Stimulated activated CD4-positive, alpha-beta T cell treated with anti-CD3 and anti-CD28 coated beads, Interleukin-2, amount 100 ng/mL, for 24 hours (primary cell): ENCODE data around the gene KLHDC9.

Experiments used
- DNase-seq, 2 donors: peaks; one replicate each; pipeline ENCODE4 v3.0.0-alpha.2; 2020

Gene KLHDC9

DNA sequence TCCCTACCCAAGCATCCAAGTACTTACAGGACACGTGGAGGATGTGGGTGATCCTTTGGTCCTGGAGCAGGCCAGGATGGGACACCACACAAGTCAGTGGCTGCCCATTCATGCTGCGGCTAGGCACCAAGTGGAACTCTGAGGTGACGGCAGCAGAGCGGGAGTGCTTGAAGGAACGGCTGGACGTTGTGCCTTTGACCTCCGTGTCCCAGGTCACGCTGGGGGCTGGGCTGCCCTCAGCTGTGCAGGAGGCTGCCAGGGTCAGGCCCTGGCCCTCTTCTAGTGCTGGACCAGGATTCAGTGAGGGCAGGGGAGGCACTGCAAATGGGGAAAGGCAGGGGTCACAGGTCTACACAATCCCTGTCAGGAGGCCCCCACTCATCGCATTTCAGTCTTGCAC lies 20.7 kb upstream of the KLHDC9 start:
- DNase-seq, result no peak

DNA sequence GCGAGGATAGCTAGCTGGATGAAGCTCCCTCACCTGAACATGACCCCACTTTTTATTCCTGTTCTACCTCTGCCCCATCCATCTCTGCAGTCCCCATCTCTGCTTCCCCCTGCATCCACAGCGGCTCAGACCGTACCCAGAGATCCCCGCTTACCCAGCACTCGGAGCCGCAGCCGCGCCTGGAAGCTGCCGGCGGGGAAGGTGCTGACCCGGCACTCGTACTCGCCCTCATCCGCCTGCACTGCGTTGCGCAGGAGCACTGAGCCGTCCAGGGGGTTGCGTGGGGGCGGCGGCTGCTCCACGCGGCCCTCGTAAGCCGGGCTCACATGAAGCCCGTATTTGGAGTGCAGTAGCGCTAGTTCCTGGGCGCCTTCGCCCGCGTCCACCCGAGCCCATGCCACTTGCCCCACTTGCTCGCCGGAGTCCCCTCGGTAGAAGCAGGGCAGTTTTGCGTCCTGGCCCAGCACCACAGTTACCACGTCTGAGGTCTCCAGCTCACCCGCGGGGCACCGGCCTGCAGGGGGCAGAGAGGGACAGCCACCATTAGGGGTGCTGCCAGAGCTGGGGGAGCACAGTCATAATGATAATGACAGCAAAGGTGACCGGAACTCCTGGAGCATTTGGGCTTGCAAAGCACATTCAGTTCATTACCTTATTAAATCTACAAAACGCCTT lies 18.6 kb upstream of the KLHDC9 start:
- DNase-seq, result no peak

DNA sequence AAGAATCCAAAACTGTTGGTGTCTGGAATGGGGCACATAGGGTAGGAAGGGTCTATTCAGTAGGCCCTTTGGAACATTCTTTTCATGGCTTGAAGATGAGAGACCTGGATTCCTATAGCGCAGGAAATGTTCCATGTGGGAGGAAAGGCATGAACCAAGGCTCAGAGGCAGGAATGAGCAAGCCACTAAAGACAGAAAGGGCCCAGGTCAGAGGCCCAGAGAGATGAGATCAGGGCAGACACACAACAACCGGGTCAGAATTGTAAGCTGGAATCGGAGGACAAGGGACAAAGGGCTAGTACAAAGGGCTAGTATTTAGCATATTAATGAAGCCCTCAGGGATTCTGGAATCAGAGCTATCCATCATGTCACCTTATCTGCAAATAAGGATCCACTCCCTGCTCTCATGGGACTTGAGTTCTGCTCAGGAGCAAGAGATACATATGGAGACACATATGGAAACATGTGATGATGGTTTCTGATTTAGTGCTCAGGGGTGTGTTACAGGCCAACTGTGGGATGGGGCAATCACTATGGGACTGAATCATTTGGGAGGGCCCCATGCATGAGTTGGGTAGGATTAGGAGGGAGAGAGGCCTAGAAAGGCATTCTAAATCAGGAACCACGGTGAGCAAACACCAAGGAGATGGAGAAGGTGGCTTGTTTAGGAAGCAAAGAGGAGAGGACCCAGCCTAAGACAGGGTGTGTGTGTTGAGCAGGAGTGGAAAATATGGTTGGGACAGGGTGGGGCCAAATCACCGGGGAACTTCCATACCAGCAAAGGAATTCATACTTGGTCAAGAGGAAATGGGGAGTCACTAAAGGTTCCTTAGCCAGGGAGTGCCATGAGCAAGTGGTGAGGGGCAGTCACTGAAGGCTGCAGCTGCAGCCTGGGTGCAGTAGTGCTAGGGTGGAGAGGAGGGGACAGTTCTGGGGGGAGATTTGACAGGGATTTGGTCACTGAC lies 17.4 kb upstream of the KLHDC9 start:
- DNase-seq, result no peak

DNA sequence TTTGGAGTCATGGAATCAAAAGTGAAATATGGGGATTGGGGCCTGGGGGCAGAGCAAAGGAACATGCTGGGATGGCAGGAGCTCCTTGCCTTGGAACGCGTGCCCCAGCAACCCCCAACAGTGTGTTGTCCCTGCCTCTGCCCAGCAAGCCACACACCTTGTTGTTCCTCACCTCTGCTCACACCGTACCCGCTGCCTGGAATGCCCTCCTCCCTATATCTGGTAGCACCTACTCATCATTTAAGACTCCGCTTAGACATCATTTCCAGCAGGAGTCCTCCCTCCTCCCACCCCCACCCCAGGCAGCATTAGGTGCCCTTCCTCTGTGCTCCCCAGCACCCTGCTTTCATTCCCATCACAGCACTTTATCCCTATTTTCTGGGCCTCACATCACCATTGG lies 16.6 kb upstream of the KLHDC9 start:
- no peak for DNase-seq

DNA sequence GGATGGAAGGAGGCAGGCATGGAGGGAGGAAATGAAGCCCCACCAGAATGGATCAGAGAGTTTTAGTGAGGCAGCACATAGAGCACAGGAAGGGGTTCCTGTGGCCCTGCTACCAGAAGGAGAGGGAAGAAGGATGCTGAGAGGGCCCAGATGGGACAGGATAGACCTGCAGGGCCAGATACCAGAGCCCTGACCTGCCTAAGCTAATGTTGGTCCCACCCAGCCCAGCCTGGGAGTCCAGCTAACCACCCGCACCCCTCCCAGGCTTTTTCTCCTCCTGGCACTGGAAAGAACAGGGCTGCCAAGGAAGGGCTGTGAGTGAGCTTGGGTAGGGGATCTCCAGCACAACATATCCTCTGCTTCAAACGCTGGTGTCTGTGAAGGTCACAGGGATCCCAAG lies 15.7 kb upstream of the KLHDC9 start:
- no peak for DNase-seq

DNA sequence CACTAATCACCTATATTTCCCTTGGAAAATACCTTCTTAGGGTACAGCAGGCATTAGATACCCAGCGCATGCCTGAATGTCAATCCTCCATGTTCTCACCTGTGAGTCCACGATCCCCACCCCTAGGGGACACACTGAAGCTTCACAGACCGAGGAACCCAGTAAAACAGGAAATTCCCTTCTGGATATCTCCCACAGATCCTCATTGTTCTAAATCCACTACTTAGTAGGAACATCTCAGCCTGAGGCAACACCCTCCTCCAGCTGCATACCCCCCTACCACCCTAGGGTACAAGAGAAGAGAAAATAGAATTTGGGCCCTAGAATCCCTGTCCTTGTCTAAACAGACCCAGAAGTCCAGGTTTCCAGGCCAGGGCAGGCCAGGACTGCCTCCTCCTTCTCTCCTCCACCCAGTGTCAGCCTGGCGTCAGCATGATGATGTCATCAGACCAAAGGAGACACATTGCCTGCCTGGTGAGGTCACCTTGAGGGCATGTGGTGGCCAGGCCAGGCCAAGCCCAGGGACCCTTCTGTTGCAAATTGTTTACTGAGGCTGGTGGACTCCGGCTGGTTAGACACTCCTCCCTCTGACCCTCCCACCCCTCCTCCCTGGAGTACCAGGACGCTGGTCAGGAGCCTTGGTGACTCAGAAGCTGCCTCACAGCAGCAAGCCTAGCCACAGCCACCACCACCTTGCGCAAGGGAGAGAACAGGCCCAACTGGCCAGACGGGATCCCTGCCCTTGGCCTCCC lies 15.0 kb upstream of the KLHDC9 start:
- DNase-seq, result no peak

DNA sequence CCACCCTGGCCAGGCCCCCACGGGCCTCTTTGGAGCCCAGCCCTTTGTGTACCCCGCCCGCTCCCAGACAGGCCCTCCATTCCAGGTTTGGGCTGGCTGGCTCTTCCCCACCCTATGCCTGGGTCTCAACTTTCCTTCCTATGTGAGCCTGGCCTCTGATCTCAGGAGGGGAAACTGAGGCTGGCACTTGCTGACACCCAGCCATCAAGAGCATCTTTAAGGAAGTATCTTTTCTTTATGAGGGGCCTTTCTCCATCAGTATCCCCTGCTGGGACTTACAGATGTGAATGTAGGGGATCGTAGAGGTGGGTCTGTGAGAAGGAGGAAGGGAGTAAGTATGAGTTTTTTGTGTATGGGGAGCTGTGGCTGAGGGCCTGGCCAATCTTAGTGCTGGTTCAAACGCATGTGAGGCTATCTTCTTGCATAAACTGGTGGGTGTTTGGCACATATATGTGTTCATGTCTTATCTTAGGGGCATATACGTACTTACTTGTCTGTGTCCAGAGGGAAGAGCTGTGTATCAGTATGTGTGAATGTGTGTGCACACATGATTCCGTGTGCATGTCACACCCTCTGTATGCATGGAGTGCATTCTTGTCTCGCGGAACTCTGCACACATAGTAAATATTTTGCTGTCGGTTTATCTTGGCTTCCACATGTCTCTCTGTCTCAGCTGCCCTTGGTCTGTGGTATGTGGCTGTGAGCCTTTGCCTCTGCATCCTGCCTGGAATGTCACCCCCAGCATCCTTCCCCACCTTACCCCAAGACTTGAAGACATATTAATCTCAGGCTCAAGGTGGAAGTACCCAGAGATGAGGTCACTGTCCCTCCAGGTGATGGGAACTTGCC lies 14.2 kb upstream of the KLHDC9 start:
- DNase-seq, result no peak

DNA sequence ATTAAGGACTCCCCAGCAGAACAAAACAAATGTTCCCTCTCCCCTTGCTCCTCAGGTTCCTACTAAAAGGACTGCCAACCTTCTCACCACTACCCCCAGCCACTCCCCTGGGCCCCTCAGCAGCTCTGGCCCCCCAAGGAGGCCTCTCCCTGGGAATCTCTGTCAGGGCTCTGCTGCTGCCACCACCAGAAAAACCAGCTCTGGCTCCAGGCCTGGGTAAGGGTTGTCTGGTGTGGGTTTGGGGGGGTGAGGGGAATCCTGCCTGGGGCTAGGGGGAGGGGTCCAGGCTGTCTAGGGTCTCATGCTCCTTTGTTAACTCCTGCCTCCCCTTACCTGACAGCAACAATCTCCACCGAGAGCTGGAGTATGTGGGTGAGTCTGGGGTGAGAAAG lies 13.6 kb upstream of the KLHDC9 start:
- no peak for DNase-seq

DNA sequence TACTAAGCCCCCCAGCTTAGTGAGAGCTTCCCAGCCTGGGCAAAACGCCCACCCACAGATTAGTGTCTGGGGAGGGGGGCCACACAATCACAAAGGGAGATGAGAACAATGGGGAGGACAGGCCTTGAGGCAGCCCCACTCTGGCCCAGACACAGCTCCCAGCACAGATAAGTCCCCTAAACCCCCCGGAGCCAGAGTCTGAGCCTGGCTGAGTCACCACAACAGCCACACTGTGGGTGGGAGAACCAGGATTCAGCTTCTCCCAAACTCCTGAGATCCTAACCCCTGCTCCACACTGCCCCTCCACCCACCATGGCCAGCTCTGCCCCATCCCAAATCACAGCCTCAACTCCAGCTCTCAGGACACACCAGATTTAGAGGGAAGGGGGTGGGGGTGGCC lies 13.0 kb upstream of the KLHDC9 start:
- no peak for DNase-seq

DNA sequence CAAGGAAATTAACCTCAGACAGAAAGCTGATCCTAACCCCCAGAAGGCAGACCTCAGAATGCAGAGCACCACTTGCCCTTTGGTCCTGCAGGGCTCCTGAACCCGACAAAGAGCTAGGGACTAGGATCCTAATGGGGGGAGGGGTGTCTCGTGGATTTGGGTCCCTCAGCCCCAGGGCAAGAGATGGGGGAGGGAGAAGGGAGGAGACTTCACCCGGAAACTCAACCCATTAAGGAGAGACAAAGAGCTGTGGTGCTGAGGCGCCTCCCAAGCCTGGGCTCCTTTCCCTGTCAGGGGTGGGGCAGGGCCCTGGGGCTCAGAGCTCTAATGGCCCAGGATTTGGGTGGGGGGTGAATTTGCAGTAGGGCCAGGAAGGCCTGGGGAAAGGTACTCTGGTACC lies 11.7 kb upstream of the KLHDC9 start:
- DNase-seq, result no peak

DNA sequence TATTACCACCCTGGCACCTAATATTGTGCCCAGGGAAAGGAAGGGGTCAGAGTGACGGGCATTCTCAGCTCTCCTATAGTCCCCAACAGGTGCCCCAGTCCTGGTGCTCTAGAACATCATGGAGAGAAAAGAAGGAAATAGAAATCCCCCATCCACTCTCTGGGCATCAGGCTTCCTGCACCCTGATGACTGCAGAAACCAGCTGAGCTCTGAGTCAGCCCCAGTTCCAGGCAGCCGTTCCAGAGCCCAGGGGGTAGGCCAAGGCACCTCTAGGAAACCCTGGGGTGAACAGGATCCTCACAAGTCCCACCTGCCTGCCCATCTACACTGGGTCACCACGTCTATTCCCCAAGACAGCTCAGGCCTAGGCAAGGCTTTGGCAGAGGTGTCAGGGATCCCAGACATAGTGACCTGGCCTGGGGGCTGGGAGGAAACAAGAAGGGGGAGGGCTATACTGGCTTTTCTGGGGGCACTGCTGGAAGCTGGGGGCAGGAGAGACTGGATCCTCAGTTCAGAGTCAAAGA lies 9.5 kb upstream of the KLHDC9 start:
- DNase-seq, result no peak

DNA sequence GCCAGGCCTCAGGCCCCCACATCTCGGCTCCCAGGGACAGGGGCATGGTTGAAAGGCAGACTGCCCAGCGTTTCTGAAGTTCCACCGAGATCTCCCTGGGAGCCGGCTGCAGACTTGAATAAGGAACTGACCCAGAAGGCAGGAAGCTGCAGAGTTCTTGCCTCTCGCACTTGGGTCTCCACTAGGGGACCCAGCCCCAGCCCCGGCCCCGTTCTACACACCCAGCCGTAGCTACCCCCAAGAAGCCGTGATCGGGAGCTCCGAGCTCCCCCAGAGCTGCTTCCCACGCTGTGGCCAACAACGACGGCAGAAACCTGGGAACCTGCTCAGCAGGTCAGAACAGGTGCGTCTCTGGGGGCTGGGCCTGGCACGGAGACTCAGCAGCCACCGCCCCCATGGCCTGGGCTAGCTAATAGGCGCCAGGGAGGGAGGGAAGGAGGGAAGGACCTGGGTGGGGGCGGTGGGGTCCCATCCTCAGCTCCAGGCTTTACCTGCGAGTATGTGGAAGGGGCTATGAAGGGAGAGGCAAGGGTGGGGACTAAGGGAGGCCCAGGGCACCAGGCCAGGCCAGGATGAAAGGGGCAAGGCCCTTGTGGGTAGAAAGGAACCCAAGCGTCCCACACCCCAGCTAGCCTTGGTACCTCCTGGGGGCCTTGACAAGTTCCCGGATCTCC lies 8.8 kb upstream of the KLHDC9 start, which contains the start of gene NECTIN4:
Gene NECTIN4, minus strand, starts transcription at position 308 of the 674 bp plus-strand sequence. Its CDS starts 262 bp downstream, at position 46.
- DNase-seq, result no peak

DNA sequence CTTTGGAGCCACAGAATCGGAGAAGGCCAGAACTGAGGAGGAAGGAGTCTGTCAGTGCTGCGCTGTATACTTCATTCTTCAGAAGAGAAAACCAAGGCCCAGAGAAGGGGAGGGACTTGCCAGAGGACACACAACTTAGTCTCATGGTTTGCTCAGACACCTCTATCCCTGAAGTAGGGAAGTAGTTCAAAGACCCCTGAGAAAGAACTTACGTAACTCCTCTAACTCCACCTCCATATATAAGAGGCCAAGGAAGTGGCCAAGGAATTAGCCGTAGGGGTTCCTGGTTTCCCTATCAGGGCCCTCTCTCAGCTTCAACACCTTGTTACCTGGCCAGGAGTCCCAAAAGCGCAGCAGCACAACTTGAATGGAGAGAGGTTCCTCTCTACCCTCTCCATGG lies 8.2 kb upstream of the KLHDC9 start:
- DNase-seq, result no peak

DNA sequence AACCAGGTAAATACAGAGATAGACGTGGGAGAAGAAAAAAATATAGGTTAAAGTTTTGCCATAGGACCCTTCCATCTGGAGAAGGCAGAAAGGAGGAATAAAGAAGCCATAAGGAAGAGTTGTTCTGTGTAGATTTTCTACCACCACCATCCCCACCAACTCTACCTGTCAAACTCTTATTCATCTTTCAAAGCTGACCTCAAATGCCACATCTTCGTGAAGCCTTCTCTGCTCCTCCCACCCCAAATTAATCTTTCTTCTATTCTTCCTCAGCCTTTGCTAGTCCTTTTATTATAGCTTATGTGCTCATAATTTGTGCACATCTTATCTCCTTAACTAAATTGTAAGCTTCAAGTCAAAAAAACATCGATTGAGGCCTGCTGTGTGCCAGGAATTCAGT lies 7.5 kb upstream of the KLHDC9 start:
- DNase-seq, result no peak

DNA sequence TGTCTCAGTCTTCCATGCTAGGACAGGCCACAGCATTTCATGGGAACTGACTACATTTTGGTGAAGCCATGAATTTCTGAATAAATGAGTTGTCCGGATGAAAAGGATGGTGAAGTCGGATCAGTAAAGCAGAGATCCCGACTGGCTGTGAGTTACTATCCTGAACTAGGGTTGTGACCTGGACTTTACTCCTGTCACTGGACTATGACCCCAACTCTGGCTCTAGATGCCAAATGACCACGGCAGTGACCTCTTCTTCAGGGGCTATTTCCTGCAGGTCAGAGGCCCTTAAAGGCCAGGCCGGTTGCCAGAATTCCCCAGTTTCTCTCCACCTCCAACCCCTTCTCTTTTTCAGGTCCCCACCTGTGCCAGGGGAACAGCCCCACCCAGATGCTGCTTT lies 7.1 kb upstream of the KLHDC9 start:
- DNase-seq, result no peak

DNA sequence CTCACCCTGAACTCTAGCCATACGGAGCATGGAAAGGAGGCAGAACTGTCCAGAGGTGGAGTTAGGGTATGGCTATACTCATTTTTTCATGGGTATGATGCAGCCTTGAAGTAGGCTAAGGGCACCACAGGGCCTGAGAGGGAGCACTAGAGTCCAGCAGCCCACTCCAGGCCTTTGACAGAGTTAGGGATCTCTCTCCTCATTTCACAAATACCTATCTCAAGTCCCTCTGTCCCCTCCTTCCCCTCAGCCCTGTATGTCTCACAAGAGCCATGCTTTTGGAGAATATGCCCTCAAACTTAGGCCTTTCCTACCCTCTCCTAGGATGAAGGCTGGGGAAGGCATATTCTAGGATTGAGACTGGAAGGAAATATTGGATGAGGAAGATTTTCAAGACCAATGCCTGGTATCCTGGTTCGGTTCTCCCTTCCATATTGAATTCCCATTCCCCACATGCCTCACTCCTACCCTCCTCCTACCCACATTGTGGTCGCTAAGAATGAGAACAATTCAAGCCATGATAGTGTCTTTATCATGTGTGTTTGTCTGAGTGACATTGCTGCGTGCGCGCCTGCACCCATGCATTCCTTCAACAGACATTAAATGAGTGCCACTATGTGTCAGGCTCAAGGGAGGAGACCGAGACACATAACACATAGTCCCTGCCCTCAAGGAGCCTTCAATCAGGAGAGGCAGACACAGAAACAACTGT lies 6.2 kb upstream of the KLHDC9 start:
- no peak for DNase-seq

DNA sequence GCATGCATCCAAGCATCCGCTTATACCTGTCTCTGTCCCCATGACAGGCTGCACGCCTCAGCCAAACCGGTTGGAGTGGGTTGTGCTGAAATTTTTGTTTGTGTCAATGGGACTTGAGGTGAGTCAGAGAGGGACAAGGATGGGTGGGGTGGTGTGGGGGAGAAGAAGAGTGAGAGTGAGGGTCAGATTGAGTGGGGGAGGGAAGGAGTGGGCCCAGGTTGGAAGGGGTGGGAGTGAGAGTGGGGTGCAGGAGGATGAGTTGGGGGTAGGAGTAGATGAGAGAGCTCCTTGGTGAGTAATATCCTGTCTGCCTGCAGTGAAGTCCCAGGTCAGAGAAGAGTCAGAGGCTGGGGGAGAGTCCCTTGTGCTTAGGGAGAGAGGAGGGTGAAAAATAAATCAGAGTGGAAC lies 5.5 kb upstream of the KLHDC9 start:
- DNase-seq, result peak; percentile 47 to 61

DNA sequence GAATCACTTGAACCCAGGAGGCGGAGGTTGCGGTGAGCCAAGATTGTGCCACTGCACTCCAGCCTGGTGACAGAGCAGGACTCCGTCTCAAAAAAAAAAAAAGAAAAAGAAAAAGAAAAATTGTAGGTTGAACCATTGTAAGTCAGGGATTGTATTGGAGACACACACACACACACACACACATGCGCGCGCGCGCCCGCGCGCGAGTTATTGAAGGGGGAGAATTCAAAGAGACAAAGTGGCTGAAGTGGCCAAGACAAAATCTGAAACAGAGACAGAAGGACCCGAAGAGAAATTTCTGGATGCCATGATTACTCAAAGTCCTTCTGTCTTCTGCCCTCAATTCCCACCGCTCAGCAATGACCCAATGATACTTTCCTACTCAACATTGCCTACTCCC lies 3.7 kb upstream of the KLHDC9 start:
- DNase-seq, result no peak

DNA sequence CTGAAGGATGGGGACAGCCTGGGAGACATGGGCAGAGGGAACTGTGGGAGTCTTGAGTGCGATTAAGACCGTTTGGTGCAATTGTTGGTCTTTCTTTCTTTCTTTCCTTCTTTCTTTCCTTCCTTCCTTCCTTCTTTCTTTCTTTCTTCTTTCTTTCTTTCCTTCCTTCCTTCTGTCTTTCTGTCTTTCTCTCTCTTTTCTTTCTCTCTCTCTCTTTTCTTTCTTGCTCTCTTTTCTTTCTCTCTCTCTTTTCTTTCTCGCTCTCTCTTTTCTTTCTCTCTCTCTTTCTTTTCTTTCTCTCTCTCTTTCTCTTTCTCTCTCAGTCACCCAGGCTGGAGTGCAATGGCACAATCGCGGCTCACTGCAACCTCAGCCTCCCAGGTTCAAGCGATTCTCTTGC lies 2.9 kb upstream of the KLHDC9 start:
- DNase-seq, result no peak

DNA sequence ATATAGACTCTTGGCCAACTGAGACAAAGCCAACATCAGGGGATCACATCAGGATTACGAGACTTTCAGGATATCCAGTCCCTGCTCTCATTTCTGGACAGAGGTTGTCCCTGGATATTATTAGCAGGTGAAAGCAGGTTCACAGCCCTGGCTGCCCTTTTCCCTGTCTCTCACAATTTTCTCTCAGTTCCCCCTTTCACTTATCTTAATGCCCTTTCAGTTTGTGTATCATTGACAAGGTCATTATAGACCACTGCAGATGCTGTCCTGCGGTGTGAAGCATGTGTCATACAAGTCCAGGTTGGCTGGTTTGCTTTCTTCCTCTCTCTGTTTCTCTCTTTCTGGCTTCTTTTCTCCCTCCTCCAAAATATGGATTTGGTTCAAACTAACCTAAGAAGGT lies 2.1 kb upstream of the KLHDC9 start:
- DNase-seq, result no peak

DNA sequence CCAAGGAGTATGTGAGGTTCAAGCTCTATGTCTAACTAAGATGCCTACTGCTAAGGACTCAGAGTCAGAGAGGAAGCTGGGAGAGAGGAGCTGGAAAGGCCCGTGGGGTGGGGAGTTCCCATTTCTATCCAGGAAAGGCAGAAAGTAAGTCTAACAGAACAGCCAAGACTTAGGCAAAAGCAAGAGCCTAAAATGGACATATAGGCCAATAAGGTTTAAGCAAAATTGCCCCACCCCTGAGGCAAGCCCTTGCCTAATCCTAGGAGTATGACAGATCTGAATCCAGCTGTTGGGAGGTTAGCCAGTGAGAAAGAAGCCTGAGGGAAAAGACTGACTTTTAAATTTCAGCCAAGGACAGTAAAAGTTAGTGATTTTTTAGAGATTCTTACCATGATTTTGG lies 1.6 kb upstream of the KLHDC9 start:
- DNase-seq, result no peak
